Fibroblast of skin of abdomen (primary cell): Measurements from ENCODE around the gene UNC13D.

ENCODE experiments used
- DNase-seq: peaks from one replicate; pipeline ENCODE4 v3.0.0-alpha.2; 2013

UNC13D gene

GRCh38 chr17:75832652-75833400, 11.4 kb downstream of the UNC13D start:
- DNase-seq, result no peak

- DNase-seq, result peak; percentile 68
Observed at GRCh38 chr17:75832164-75832651, 12.0 kb downstream of the UNC13D start.

- no peak for DNase-seq
Observed at GRCh38 chr17:75831032-75831571, 13.1 kb downstream of the UNC13D start.

- DNase-seq, result no peak
Observed at GRCh38 chr17:75830164-75831031, 13.8 kb downstream of the UNC13D start.

- no peak for DNase-seq
Observed at GRCh38 chr17:75829747-75830146, 14.5 kb downstream of the UNC13D start.

GRCh38 chr17:75828741-75829140, 15.5 kb downstream of the UNC13D start:
- DNase-seq, result no peak

GRCh38 chr17:75828076-75828400, 16.2 kb downstream of the UNC13D start:
- DNase-seq, result no peak

GRCh38 chr17:75827308-75828075, 16.7 kb downstream of the UNC13D start:
- DNase-seq, result peak; percentile 66

- DNase-seq, result no peak
Observed at GRCh38 chr17:75826561-75827307, 17.5 kb downstream of the UNC13D start.

- no peak for DNase-seq
Observed at GRCh38 chr17:75825748-75826370, 18.3 kb downstream of the UNC13D start.

GRCh38 chr17:75825149-75825552, 19.1 kb downstream of the UNC13D start:
- DNase-seq, result no peak

GRCh38 chr17:75824666-75825065, 19.5 kb downstream of the UNC13D start:
- DNase-seq, result no peak

- no peak for DNase-seq
Observed at GRCh38 chr17:75824050-75824552, 20.1 kb downstream of the UNC13D start.

GRCh38 chr17:75823257-75824041, 20.8 kb downstream of the UNC13D start:
- no peak for DNase-seq

GRCh38 chr17:75822800-75823166, 21.4 kb downstream of the UNC13D start:
- no peak for DNase-seq

- no peak for DNase-seq
Observed at GRCh38 chr17:75822119-75822799, 21.9 kb downstream of the UNC13D start.

GRCh38 chr17:75821552-75821951, 22.7 kb downstream of the UNC13D start:
- DNase-seq, result no peak

- no peak for DNase-seq
Observed at GRCh38 chr17:75820094-75821080, 23.8 kb downstream of the UNC13D start.

GRCh38 chr17:75819678-75820077, 24.5 kb downstream of the UNC13D start:
- no peak for DNase-seq
